ENCODE results near the gene CFAP20DC.

DNA sequence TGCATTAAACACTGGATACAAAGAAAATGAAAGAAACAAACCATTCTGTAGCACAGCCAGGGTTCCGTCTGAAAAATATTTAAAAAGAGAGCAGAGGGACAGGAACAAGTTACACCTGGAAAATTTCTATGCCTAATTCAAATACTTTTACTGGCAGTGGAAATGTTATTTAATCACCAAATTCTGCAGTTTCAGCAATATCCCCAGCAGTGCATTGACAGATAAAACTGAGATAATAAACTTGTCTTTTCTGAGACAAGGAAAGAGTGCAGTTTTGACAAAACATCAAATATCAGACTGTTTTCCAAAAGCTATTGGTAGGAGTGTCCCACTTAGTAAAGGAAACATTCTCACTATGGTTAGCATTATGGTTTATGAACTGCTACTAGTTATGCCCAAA lies 209.9 kb downstream of the CFAP20DC start:
- TF ChIP-seq CTCF (IDR thresholded peaks at IDR 0.05; ENCODE audit: low read depth, low read length) (no peak), EZH2phosphoT487 (IDR thresholded peaks at IDR 0.05; ENCODE audit: low read depth) (no peak)

Data from OCI-LY3 (cell line).